HG03571 (cell line): Measurements from ENCODE around the gene ATN1.
"Not testable (repeated sequence)": the region's sequence is repeated elsewhere in the genome, so short reads cannot be mapped to it uniquely, and the experiment has no call there.

Experiments
- ATAC-seq: cut with Tn5 transposase; IDR thresholded peaks from one replicate; pipeline ENCODE4 v1.9.1; 2021; ENCODE audit not compliant: unreplicated experiment

ATN1 gene

GRCh38 chr12:6927379-6928021 is at the start of gene ATN1:
TSS of gene ATN1 (plus strand) at chr12:6927959. CDS start at chr12:6934002, 6,043 bp downstream.
- ATAC-seq = no peak

GRCh38 chr12:6879824-6880223 is 47.9 kb upstream of the ATN1 start:
- ATAC-seq = not testable (repeated sequence)

- ATAC-seq = no peak
These were observed 44.5 kb upstream of the ATN1 start for GRCh38 chr12:6883252-6883651.

GRCh38 chr12:6883683-6884082 is 44.1 kb upstream of the ATN1 start:
- no peak for ATAC-seq

GRCh38 chr12:6884539-6884938 is 43.2 kb upstream of the ATN1 start:
- no peak for ATAC-seq

- ATAC-seq = not testable (repeated sequence)
These were observed 41.4 kb upstream of the ATN1 start for GRCh38 chr12:6886206-6886999.

- ATAC-seq = no peak
These were observed 40.3 kb upstream of the ATN1 start for GRCh38 chr12:6887460-6887859.

- ATAC-seq = no peak
These were observed 39.4 kb upstream of the ATN1 start for GRCh38 chr12:6888360-6888759.

GRCh38 chr12:6888794-6889193 is 39.0 kb upstream of the ATN1 start:
- not testable (repeated sequence) for ATAC-seq

GRCh38 chr12:6889775-6890573 is 37.8 kb upstream of the ATN1 start:
- ATAC-seq = not testable (repeated sequence)

- ATAC-seq = peak; percentile 95
These were observed 36.7 kb upstream of the ATN1 start for GRCh38 chr12:6890789-6891645.

GRCh38 chr12:6891646-6892001 is 36.1 kb upstream of the ATN1 start:
- no peak for ATAC-seq

GRCh38 chr12:6892683-6893082 is 35.1 kb upstream of the ATN1 start:
- not testable (repeated sequence) for ATAC-seq

GRCh38 chr12:6894321-6894720 is 33.4 kb upstream of the ATN1 start:
- ATAC-seq = no peak

GRCh38 chr12:6896846-6897435 is 30.8 kb upstream of the ATN1 start:
- ATAC-seq = no peak

GRCh38 chr12:6899427-6899826 is 28.3 kb upstream of the ATN1 start:
- ATAC-seq = no peak

- ATAC-seq = no peak
These were observed 27.8 kb upstream of the ATN1 start for GRCh38 chr12:6899837-6900519.

GRCh38 chr12:6902448-6902847 is 25.3 kb upstream of the ATN1 start:
- ATAC-seq = no peak

- no peak for ATAC-seq
These were observed 24.0 kb upstream of the ATN1 start for GRCh38 chr12:6903722-6904121.
